22Rv1 (cell line): ENCODE results near the gene FAM131C.

Source experiments
- CTCF ChIP-seq: fragments of 450-650 bp; IDR thresholded peaks from 2 replicates; pipeline ENCODE4 v1.5.1; 2017; ENCODE audit warnings: mild to moderate bottlenecking
- ZFX ChIP-seq: fragments of 450-650 bp; IDR thresholded peaks from 2 replicates; pipeline ENCODE4 v1.6.1; 2017; ENCODE audit warnings: antibody characterized with exemption, borderline replicate concordance

DNA sequence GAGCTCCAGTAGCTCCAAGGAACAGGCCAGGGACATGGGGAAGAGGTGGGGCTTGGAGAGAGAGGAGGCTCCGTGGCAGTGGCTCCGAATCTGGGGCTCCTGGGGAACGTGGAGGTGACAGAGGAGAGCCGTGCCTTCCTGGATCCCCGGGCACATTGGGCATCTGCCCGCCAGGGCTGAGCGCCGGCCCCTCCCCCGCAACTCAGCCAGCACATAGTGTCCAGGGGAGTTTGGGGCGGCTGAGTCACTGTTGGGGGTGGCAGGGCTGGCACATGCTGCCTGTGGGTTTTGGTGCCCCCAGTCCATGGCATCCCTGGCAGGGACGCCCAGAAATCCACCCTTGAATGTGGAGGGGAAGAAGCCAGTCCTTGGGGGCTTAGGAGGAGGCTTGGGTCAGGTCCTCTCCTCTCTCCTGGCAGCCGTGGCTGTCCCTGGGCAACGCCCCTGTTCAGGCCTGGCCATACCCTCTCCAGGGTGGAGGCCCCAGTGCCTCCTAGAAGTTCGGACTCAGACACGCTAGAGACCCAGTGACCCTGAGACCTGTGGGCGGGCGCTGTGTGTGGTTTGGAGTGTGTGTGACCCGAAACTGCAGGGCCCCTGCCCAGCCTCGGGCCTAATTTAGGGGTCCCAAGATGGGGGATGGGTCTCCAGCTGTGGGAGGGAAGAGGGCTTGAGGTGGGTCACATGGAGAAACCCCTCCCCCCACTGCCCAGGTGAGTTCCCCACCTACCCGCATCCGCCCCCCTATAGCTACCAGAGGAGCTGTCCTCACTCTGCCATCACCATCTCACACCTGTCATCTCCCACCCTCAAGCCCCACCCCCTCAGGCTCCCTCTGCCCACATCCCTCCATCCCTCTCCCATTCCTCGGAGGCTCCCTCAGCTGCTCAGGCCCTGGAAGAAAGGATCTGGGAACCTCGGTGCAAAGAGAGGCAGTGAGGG, 57.2 kb downstream of the FAM131C start:
- no peak for TF ChIP-seq CTCF
- TF ChIP-seq ZFX = no peak
